ENCODE data around the gene CHST3.

- TF ChIP-seq CTCF (conservative IDR thresholded peaks at IDR 0.05; ENCODE audit: low read depth, low read length) (no peak), EZH2 (IDR thresholded peaks at IDR 0.05; ENCODE audit: borderline replicate concordance, low read depth, low read length, poor library complexity, severe bottlenecking) (no peak)
Measured at GRCh38 chr10:71984126-71984808, 20.1 kb downstream of the CHST3 start.

Measured in A673 (cell line).